HT-29 (cell line): ENCODE results near the gene AP3M1. TPM values are rescaled to one million over a fixed set of nuclear protein-coding genes. Genes with fewer than 3 reads are reported as not detected.

Experiments
- DNase-seq: peaks from one replicate; pipeline ENCODE4 v3.0.0-alpha.2; 2015; ENCODE audit warnings: low spot score
- total RNA-seq: library from RNA; depleted of rRNA; stranded (reverse); fragments of >200 nt; shearing (Covaris generic); gene quantifications from 2 replicates; pipeline ENCODE4 v1.2.3, GENCODE V29; 2014; rRNA removed

AP3M1 gene
- total RNA-seq, 1 experiment from 2014 or later = 18.9 TPM

GRCh38 chr10:74079936-74080590 is 70.6 kb downstream of the AP3M1 start:
- DNase-seq = no peak

GRCh38 chr10:74079028-74079935 is 71.3 kb downstream of the AP3M1 start:
- DNase-seq = no peak

- DNase-seq = no peak
Observed at GRCh38 chr10:74078037-74078436, 72.6 kb downstream of the AP3M1 start.

- DNase-seq = no peak
Observed at GRCh38 chr10:74077416-74077815, 73.2 kb downstream of the AP3M1 start.

GRCh38 chr10:74076961-74077360 is 73.7 kb downstream of the AP3M1 start:
- DNase-seq = no peak

- DNase-seq = no peak
Observed at GRCh38 chr10:74075906-74076305, 74.7 kb downstream of the AP3M1 start.

GRCh38 chr10:74072503-74072902 is 78.1 kb downstream of the AP3M1 start:
- DNase-seq = no peak

- no peak for DNase-seq
Observed at GRCh38 chr10:74071157-74071556, 79.5 kb downstream of the AP3M1 start.

Other genes starting within 250 kb of the AP3M1 start
- gene PLAU, start 239.7 kb downstream of the AP3M1 start, total RNA-seq = 0.15 and 0.21 TPM in 2 replicates
- 31.6 and 41.9 TPM in 2 replicates for gene VCL, start 152.7 kb downstream of the AP3M1 start, total RNA-seq
- 17.1 and 20.1 TPM in 2 replicates for gene ADK, start 393 bp upstream of the AP3M1 start, total RNA-seq